ENCODE data around the gene SH2D4B.

SH2D4B gene

DNA sequence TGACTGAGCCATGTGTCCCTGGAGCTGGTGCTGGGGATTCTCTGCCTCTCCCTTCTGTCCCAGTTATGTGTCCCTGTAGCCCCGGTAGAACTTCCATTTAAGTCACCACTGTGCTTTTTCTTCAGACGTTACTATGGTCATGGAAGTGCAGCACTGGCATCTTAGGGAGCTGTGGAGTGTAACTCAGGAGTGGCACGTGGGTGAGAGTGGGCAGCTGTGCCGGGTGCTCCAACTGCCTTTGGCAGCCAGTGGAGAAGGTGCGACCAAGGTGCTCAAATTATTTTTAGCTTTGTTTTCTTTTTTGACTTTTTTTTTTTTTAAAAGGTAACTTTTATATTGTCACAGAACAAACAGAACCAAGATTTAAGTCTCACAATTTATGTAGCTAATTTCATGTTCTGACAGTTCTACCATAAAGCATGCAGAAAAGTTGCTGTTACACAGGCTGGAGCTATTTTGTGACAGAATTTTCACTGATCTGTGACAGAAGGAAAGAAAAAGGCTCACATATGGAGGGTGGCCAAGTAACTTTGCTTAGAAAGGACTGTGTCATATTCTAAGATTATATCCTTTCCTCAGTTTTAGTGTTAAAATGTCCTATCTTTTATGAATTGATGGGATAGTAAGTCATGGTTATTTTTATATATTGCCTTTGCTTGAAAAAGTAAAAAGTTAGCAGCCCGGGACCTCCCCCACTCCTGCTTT is 73.9 kb downstream of the SH2D4B start:
- in situ Hi-C loops (cut with MboI; ENCODE audit: low pct_unique_long_range_greater_than_20kb, low sequenced_read_pairs, unreplicated experiment) = no loop called here
- TF ChIP-seq, protein P1, sequence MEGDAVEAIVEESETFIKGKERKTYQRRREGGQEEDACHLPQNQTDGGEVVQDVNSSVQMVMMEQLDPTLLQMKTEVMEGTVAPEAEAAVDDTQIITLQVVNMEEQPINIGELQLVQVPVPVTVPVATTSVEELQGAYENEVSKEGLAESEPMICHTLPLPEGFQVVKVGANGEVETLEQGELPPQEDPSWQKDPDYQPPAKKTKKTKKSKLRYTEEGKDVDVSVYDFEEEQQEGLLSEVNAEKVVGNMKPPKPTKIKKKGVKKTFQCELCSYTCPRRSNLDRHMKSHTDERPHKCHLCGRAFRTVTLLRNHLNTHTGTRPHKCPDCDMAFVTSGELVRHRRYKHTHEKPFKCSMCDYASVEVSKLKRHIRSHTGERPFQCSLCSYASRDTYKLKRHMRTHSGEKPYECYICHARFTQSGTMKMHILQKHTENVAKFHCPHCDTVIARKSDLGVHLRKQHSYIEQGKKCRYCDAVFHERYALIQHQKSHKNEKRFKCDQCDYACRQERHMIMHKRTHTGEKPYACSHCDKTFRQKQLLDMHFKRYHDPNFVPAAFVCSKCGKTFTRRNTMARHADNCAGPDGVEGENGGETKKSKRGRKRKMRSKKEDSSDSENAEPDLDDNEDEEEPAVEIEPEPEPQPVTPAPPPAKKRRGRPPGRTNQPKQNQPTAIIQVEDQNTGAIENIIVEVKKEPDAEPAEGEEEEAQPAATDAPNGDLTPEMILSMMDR (IDR thresholded peaks at IDR 0.05; ENCODE audit: extremely low read depth, insufficient read depth, missing control alignments) = no peak
- no peak for DNase-seq (ENCODE audit: low spot score)

DNA sequence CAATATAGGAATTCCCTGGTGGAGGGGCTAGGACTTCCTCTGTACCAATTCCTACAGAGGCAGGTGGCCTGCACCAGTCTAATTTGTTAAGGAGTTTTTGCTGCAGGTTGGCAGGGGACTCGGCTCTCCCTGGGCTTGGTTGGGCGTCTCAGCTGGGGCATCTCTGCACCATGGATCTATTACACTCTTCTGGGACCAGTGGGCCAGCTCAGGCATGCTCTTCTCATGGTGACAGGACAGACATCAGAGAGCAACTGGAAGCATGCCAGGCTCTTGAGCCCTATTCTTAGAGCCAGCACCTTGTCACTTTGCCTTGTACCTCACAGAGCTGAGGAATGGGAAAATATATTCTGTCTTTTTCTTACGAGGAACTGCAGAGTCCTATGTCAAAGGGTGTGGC is 74.6 kb downstream of the SH2D4B start:
- DNase-seq (ENCODE audit: low spot score) = no peak

DNA sequence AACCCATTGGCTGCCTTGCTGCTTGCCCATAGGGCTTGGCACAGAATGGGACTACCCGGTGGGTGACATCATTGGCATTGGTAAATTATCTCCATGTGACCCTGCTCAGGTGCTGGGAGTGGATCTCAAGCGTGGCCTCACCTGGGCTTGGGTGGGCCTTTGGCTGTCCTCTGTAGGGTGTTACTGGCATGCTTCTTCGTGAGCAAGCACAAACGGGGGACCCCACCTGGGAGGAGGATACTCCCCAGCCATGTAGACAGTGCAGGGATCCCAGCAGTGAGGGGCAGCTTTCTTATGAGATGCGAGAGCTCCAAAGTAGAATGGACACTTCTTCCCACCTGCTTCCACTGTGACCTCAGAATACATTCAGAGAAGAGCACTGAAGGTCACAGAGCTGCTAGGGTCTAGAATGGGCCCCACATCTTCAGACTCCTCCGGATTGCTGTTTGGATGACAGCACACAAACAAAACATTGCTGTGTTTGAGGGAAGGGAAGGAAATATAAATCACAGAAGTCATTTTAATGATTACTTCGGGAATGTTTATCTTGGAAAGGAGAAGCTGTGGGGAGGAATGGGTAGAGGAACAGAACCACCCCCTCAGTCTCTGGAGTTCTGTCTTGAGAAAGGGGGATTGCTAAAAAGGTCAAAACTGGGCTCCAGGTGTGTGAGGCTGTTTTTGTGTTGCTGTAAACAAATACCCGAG is 75.9 kb downstream of the SH2D4B start:
- in situ Hi-C loops (cut with MboI; ENCODE audit: low pct_unique_long_range_greater_than_20kb, low sequenced_read_pairs, unreplicated experiment) = no loop called here
- TF ChIP-seq, protein P1 (IDR thresholded peaks at IDR 0.05; ENCODE audit: extremely low read depth, insufficient read depth, missing control alignments) = no peak
- no peak for DNase-seq (ENCODE audit: low spot score)

More for the DNA sequence above, 74.6 kb downstream of the SH2D4B start:
- in situ Hi-C loops (cut with MboI; ENCODE audit: low pct_unique_long_range_greater_than_20kb, low sequenced_read_pairs, unreplicated experiment) = no loop called here
- TF ChIP-seq, protein P1 (IDR thresholded peaks at IDR 0.05; ENCODE audit: extremely low read depth, insufficient read depth, missing control alignments) = no peak

DNA sequence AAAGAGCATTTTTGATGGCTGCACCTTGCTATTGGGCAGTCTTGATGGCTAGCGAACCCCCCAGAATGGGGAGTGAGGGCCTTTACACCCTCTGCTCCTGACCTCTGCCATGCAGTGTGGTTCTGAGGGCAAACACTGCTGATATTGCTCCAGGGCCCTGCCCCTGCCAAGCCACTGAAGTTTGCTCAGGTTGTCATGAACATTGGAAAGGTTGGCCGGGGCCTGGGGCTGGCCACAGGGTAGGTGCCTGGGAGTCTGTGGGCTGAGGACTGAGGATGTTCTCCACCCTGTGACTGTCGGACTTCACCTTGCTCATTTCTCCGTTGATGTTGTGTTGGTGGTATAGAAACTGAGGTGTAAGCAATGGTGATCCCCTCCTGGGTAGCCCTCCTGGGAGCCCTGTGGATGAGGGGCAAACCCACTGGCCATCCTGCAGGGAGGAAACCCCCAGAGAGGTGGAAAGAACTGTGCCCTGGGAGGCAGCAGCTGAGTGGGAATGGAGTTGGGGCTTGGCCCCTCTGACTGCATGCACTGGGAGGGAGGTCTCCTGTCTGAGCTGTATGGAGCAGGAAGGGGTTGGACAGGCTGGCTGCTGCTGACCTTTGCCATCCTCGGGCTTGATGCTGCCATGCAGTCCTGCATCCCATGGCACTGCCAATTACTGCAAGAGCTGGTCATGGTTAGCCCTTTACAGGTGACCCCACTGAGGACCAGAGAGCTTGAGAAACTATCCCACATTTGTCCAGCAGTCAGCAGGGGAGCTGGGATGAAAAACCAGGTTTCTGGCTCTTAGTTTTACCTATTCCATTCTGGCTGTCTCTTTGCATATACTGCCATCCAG is 77.1 kb downstream of the SH2D4B start:
- in situ Hi-C loops (cut with MboI; ENCODE audit: low pct_unique_long_range_greater_than_20kb, low sequenced_read_pairs, unreplicated experiment) = no loop called here
- no peak for DNase-seq (ENCODE audit: low spot score)
- TF ChIP-seq, protein P1 (IDR thresholded peaks at IDR 0.05; ENCODE audit: extremely low read depth, insufficient read depth, missing control alignments) = no peak

DNA sequence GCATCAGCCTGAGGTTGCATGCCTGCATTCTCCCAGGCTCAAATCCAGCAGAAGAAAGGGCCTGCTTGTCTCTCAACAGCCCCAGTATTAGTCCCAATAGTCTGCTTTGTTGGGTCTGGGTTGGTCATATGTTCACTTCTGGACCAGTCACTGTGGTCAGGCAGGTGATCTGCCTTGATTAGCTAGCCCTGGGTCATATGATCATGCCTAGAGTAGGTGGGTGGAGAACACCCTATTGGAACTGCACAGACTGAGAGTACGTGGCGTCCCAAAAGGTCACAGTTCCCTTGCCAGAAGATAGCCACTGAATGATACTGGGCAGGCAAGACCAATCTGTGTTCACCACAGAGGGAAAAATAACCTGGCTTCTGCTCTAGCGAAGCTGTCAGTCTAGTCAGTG is 80.1 kb downstream of the SH2D4B start:
- no peak for DNase-seq (ENCODE audit: low spot score)
- TF ChIP-seq, protein P1 (IDR thresholded peaks at IDR 0.05; ENCODE audit: extremely low read depth, insufficient read depth, missing control alignments) = no peak
- in situ Hi-C loops (cut with MboI; ENCODE audit: low pct_unique_long_range_greater_than_20kb, low sequenced_read_pairs, unreplicated experiment) = no loop called here

DNA sequence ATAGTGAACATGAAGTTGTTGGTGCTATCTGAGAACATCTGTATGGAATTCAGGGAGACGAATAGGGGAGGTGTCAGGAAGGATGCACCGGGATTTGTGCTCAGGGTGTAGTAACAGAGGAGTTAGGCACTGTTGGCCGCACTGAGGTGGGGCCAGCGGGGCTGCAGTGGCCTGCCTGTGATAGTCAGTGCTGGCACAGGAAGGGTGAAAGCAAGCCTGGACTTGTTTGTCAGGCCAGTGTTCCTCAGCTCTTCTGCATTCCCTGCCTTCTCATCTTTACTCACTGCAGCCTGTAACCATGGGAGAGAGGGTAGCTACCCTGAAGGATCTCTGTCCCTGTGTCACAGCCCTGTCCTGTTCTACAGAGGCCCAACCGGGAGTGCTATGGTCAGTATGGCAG is 81.3 kb downstream of the SH2D4B start:
- in situ Hi-C loops (cut with MboI; ENCODE audit: low pct_unique_long_range_greater_than_20kb, low sequenced_read_pairs, unreplicated experiment) = no loop called here
- TF ChIP-seq, protein P1 (IDR thresholded peaks at IDR 0.05; ENCODE audit: extremely low read depth, insufficient read depth, missing control alignments) = no peak
- no peak for DNase-seq (ENCODE audit: low spot score)
